HG03565 (cell line): ENCODE measurements around the gene ATP8B4.
"Not testable (repeated sequence)": the region's sequence is repeated elsewhere in the genome, so short reads cannot be mapped to it uniquely, and the experiment has no call there.

ENCODE experiments used
- ATAC-seq: cut with Tn5 transposase; IDR thresholded peaks from one replicate; pipeline ENCODE4 v1.9.1; 2021; ENCODE audit warnings: mild to moderate bottlenecking, moderate library complexity; ENCODE audit not compliant: unreplicated experiment

ATP8B4 gene

GRCh38 chr15:49964551-49964950, 154.5 kb downstream of the ATP8B4 start:
- no peak for ATAC-seq

- no peak for ATAC-seq
Measured at GRCh38 chr15:49964061-49964460, 155.0 kb downstream of the ATP8B4 start.

GRCh38 chr15:49963033-49963772, 155.8 kb downstream of the ATP8B4 start:
- ATAC-seq, result not testable (repeated sequence)

- ATAC-seq, result no peak
Measured at GRCh38 chr15:49962044-49962602, 156.9 kb downstream of the ATP8B4 start.

- ATAC-seq, result no peak
Measured at GRCh38 chr15:49953421-49953820, 165.6 kb downstream of the ATP8B4 start.

- no peak for ATAC-seq
Measured at GRCh38 chr15:49946681-49947080, 172.4 kb downstream of the ATP8B4 start.

GRCh38 chr15:49934487-49934886, 184.5 kb downstream of the ATP8B4 start:
- no peak for ATAC-seq

GRCh38 chr15:49927189-49927861, 191.7 kb downstream of the ATP8B4 start:
- ATAC-seq, result no peak

- no peak for ATAC-seq
Measured at GRCh38 chr15:49926740-49927139, 192.3 kb downstream of the ATP8B4 start.

- no peak for ATAC-seq
Measured at GRCh38 chr15:49923671-49924070, 195.4 kb downstream of the ATP8B4 start.

GRCh38 chr15:49919034-49919433, 200.0 kb downstream of the ATP8B4 start:
- ATAC-seq, result no peak

GRCh38 chr15:49918121-49918520, 200.9 kb downstream of the ATP8B4 start:
- no peak for ATAC-seq

GRCh38 chr15:49916998-49917397, 202.0 kb downstream of the ATP8B4 start:
- no peak for ATAC-seq

- no peak for ATAC-seq
Measured at GRCh38 chr15:49915822-49916221, 203.2 kb downstream of the ATP8B4 start.

GRCh38 chr15:49908933-49909295, 210.1 kb downstream of the ATP8B4 start:
- ATAC-seq, result no peak

- no peak for ATAC-seq
Measured at GRCh38 chr15:49908236-49908932, 210.6 kb downstream of the ATP8B4 start.

- no peak for ATAC-seq
Measured at GRCh38 chr15:49906966-49907365, 212.1 kb downstream of the ATP8B4 start.

GRCh38 chr15:49905221-49905620, 213.8 kb downstream of the ATP8B4 start:
- ATAC-seq, result no peak

GRCh38 chr15:49904296-49904695, 214.7 kb downstream of the ATP8B4 start:
- ATAC-seq, result no peak

GRCh38 chr15:49902685-49903501, 216.1 kb downstream of the ATP8B4 start:
- ATAC-seq, result no peak
